Stimulated activated naive CD8-positive, alpha-beta T cell treated with anti-CD3 and anti-CD28 coated beads, Interleukin-15, Interleukin-2, amounts not matched to agents 100 ng/mL and 50 ng/mL, for 24 hours (primary cell): ENCODE measurements around the gene IMPDH1.

Experiments used
- H3K27ac Mint-ChIP-seq: one replicate; pipeline ENCODE4 v1.8.0; 2021; ENCODE audit warnings: mild to moderate bottlenecking, mixed read lengths
- H3K27me3 Mint-ChIP-seq: one replicate; pipeline ENCODE4 v1.8.0; 2021; ENCODE audit warnings: mixed read lengths
- H3K36me3 Mint-ChIP-seq: one replicate; pipeline ENCODE4 v1.8.0; 2021; ENCODE audit warnings: low read depth, mixed read lengths
- H3K4me1 Mint-ChIP-seq: one replicate; pipeline ENCODE4 v1.8.0; 2021; ENCODE audit warnings: low read depth, mixed read lengths
- H3K4me3 Mint-ChIP-seq: one replicate; pipeline ENCODE4 v1.8.0; 2021; ENCODE audit warnings: mild to moderate bottlenecking, mixed read lengths
- H3K9me3 Mint-ChIP-seq: one replicate; pipeline ENCODE4 v1.8.0; 2021; ENCODE audit warnings: mixed read lengths

The IMPDH1 gene

GRCh38 chr7:128446306-128446705 lies 36.5 kb upstream of the IMPDH1 start:
- Mint-ChIP-seq H3K36me3 (no peaks in the 10 kb centered on the region), H3K4me1 (peaks cover 35% of the 10 kb centered on the region), H3K9me3 (no peaks in the 10 kb centered on the region), H3K4me3 (no peak overlapping the region), H3K27me3 (peaks cover 6% of the 10 kb centered on the region), H3K27ac (no peak overlapping the region)

GRCh38 chr7:128443831-128444600 lies 34.2 kb upstream of the IMPDH1 start:
- Mint-ChIP-seq H3K4me3 (no peak overlapping the region), H3K9me3 (no peaks in the 10 kb centered on the region), H3K27ac (no peak overlapping the region), H3K4me1 (peaks cover 19% of the 10 kb centered on the region), H3K36me3 (no peaks in the 10 kb centered on the region), H3K27me3 (peaks cover 2% of the 10 kb centered on the region)

- no peaks in the 10 kb centered on the region for H3K36me3 Mint-ChIP-seq
- H3K4me3 Mint-ChIP-seq: no peak overlapping the region
- H3K4me1 Mint-ChIP-seq: peaks cover 5% of the 10 kb centered on the region
- no peak overlapping the region for H3K27ac Mint-ChIP-seq
- no peaks in the 10 kb centered on the region for H3K27me3 Mint-ChIP-seq
- H3K9me3 Mint-ChIP-seq: no peaks in the 10 kb centered on the region
Observed at GRCh38 chr7:128442356-128442755, 32.6 kb upstream of the IMPDH1 start.

DNA sequence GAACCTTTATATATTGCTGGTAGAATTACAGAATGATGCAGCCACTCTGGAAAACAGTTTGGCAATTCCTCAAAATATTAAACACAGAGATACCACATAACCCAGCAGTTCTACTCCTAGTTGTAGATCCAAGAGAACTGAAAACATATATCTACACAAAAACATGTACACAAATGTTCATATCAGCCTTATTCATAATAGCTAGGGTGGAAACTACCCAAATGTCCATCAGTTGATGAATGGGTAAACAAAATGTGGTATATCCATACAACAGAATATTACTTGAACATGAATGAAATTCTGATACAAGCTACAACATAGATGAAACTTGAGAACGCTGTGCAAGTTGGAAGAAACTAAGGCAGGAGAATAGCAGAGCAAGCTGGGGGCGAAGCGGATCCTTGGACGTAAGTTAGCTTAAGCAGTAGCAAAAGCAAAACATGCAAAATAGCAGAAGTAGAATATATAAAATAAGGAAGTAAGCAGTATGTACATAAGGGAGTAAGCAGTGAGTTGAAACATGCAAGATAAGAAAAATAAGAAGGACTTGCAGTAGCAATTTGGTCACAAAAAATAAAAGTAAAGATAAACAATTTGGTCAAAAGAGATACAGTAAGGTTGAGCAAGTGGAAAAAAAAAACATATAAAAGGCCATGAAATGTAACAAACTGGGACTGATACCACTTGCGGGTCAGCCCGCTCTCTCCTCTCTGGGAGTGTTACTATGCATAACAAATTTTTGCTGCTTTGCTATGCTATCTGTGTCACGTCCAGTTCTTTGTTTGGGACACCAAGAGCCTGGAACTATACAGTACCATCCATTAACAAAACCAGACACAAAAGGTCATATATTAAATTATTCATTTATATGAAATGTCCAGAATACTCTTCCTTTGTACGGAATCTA lies 27.9 kb upstream of the IMPDH1 start:
- Mint-ChIP-seq H3K4me3 (no peak overlapping the region), H3K4me1 (no peaks in the 10 kb centered on the region), H3K27me3 (peaks cover 6% of the 10 kb centered on the region), H3K9me3 (no peaks in the 10 kb centered on the region), H3K27ac (peak overlapping the region; percentile 0), H3K36me3 (no peaks in the 10 kb centered on the region)

- no peaks in the 10 kb centered on the region for H3K9me3 Mint-ChIP-seq
- no peak overlapping the region for H3K4me3 Mint-ChIP-seq
- no peaks in the 10 kb centered on the region for H3K4me1 Mint-ChIP-seq
- no peaks in the 10 kb centered on the region for H3K36me3 Mint-ChIP-seq
- H3K27ac Mint-ChIP-seq: no peak overlapping the region
- H3K27me3 Mint-ChIP-seq: peaks cover 9% of the 10 kb centered on the region
Observed at GRCh38 chr7:128435327-128435686, 25.5 kb upstream of the IMPDH1 start.

GRCh38 chr7:128434413-128435326 lies 24.9 kb upstream of the IMPDH1 start:
- peaks cover 10% of the 10 kb centered on the region for H3K27me3 Mint-ChIP-seq
- H3K9me3 Mint-ChIP-seq: no peaks in the 10 kb centered on the region
- no peak overlapping the region for H3K4me3 Mint-ChIP-seq

GRCh38 chr7:128431754-128432153 lies 22.0 kb upstream of the IMPDH1 start:
- Mint-ChIP-seq H3K27me3 (peaks cover 18% of the 10 kb centered on the region), H3K36me3 (no peaks in the 10 kb centered on the region), H3K9me3 (no peaks in the 10 kb centered on the region), H3K4me1 (no peaks in the 10 kb centered on the region), H3K27ac (no peak overlapping the region), H3K4me3 (no peak overlapping the region)

More at GRCh38 chr7:128434413-128435326, 24.9 kb upstream of the IMPDH1 start:
- H3K36me3 Mint-ChIP-seq: no peaks in the 10 kb centered on the region
- H3K27ac Mint-ChIP-seq: no peak overlapping the region
- H3K4me1 Mint-ChIP-seq: no peaks in the 10 kb centered on the region

DNA sequence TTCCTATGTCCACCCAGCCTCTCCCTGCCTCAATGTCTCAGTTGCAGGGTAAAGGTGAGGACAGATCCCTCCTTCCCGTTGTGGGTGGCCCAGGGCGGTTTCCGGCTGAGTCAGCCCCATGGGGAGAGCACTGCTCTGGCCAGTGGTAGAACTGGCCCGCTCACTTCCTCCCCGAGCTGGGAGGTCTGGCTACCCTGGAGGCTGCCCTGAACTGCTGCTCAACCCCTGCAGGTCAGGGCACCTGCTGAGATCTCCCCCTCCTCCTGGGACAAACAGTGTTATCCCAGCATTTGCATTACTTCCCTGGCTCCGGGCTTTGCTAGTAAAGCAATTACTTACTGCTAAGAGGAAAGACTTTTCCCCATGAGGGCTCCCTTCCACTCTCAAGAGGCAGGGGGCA lies 21.4 kb upstream of the IMPDH1 start:
- Mint-ChIP-seq H3K4me1 (no peaks in the 10 kb centered on the region), H3K9me3 (no peaks in the 10 kb centered on the region), H3K27me3 (peaks cover 18% of the 10 kb centered on the region), H3K27ac (no peak overlapping the region), H3K4me3 (no peak overlapping the region), H3K36me3 (no peaks in the 10 kb centered on the region)

DNA sequence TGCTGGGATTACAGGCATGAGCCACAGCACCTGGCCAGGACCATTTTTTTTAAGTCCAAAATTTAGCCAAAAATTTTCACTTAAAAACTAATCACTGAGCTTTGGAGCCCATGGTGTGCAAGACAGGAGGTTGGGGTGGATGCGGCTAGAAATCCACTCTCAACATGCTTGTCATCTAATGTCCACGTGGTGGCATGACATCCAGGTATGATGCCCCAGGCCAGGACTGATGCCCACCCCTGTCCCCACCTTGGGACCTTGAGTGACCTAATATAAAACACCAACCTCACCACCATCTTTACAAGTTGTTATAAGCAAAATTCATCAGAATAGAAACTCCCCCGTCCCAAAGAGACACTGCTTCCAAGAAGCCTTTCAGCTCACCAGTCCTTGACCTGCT lies 20.4 kb upstream of the IMPDH1 start:
- H3K27ac Mint-ChIP-seq: no peak overlapping the region
- H3K4me3 Mint-ChIP-seq: no peak overlapping the region
- H3K36me3 Mint-ChIP-seq: no peaks in the 10 kb centered on the region
- H3K9me3 Mint-ChIP-seq: no peaks in the 10 kb centered on the region
- H3K4me1 Mint-ChIP-seq: no peaks in the 10 kb centered on the region
- peaks cover 18% of the 10 kb centered on the region for H3K27me3 Mint-ChIP-seq

- H3K4me1 Mint-ChIP-seq: no peaks in the 10 kb centered on the region
- no peaks in the 10 kb centered on the region for H3K36me3 Mint-ChIP-seq
- H3K9me3 Mint-ChIP-seq: no peaks in the 10 kb centered on the region
- peaks cover 12% of the 10 kb centered on the region for H3K27me3 Mint-ChIP-seq
- H3K27ac Mint-ChIP-seq: no peak overlapping the region
- no peak overlapping the region for H3K4me3 Mint-ChIP-seq
Observed at GRCh38 chr7:128427289-128427891, 17.6 kb upstream of the IMPDH1 start.

GRCh38 chr7:128425850-128426249 lies 16.1 kb upstream of the IMPDH1 start:
- Mint-ChIP-seq H3K27me3 (peaks cover 9% of the 10 kb centered on the region), H3K9me3 (no peaks in the 10 kb centered on the region), H3K27ac (no peak overlapping the region), H3K4me3 (no peak overlapping the region), H3K36me3 (no peaks in the 10 kb centered on the region), H3K4me1 (no peaks in the 10 kb centered on the region)

GRCh38 chr7:128424686-128425275 lies 15.0 kb upstream of the IMPDH1 start:
- peaks cover 9% of the 10 kb centered on the region for H3K27me3 Mint-ChIP-seq
- no peaks in the 10 kb centered on the region for H3K9me3 Mint-ChIP-seq
- no peak overlapping the region for H3K4me3 Mint-ChIP-seq
- H3K36me3 Mint-ChIP-seq: no peaks in the 10 kb centered on the region
- no peaks in the 10 kb centered on the region for H3K4me1 Mint-ChIP-seq
- H3K27ac Mint-ChIP-seq: no peak overlapping the region

DNA sequence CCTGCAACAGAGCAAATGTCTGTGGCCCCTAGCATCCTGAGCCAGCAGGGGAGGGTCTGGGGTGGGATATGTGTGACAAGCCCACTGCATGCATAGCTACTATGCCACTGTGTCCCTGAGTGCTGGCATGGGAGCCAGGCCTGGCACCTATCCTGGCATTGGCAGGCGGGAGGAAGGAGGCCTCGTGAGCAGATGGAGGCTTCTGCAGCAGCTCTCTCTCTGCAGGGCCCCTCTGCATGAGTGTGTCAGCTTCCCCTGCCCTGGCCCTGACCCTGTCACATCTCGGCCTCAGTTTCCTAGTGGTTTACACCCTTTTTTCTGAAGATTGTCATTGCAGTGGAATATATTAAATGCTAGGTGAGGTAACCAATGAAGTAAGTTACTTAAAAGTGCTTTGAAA lies 13.1 kb upstream of the IMPDH1 start:
- no peak overlapping the region for H3K4me3 Mint-ChIP-seq
- no peaks in the 10 kb centered on the region for H3K9me3 Mint-ChIP-seq
- no peak overlapping the region for H3K27ac Mint-ChIP-seq
- no peaks in the 10 kb centered on the region for H3K4me1 Mint-ChIP-seq
- H3K27me3 Mint-ChIP-seq: no peaks in the 10 kb centered on the region
- H3K36me3 Mint-ChIP-seq: no peaks in the 10 kb centered on the region

DNA sequence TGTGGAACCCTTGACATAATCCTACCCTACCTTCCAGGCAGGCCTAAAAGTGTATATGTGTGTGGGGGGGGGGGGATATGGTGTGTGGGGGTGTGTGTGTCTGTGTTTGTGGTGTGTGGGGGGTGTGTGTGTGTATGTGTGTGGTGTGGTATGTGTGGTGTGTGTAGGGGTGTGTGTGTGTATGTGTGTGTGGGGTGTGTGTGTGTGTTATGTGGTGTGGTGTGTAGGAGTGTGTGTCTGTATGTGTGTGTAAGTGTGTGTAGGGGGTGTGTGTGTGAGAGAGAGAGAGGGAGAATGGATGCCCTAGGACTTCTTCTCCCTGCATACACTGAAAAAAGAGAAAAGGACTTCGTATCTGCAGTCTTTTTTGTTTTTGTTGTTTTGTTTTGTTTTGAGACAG lies 12.3 kb upstream of the IMPDH1 start:
- Mint-ChIP-seq H3K4me3 (no peak overlapping the region), H3K4me1 (no peaks in the 10 kb centered on the region), H3K27ac (no peak overlapping the region), H3K27me3 (no peaks in the 10 kb centered on the region), H3K36me3 (no peaks in the 10 kb centered on the region), H3K9me3 (no peaks in the 10 kb centered on the region)
